ENCODE measurements around the gene ANKRD16. TPM values are rescaled to one million over a fixed set of nuclear protein-coding genes. Genes with fewer than 3 reads are reported as not detected.
"Not testable (repeated sequence)": the region's sequence is repeated elsewhere in the genome, so short reads cannot be mapped to it uniquely, and the experiment has no call there.

Gene ANKRD16
- total RNA-seq, 2 donors from 2014 or later = 4.1 to 7.6 TPM

DNA sequence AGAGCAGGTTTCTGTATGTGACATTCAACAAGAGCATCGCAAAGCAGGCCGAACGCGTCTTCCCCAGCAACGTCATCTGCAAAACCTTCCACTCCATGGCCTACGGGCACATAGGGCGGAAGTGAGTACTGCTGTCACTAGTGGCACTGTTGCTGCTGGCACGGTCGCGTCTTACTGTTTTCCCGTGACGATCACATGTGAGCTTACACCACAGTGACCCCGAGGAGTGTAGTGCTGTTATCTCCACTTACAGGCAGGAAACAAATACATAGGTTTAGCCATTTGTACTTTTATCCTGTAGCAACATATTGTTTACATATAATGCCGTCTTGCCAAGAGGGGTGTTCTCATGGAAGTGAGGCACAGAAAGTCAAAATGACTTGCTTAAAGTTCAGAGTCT, 25.8 kb upstream of the ANKRD16 start:
- Mint-ChIP-seq H3K27me3 (no peaks in the 10 kb centered on the region), H3K4me3 (no peak overlapping the region), H3K36me3 (peaks cover 31% of the 10 kb centered on the region), H3K27ac (no peak overlapping the region), H3K4me1 (ENCODE audit: low read depth in 2 of 2) (peaks cover 0 to 3% of the 10 kb centered on the region in 2 donors), H3K9me3 (no peaks in the 10 kb centered on the region)
- ATAC-seq (no peak), DNase-seq (ENCODE audit: low spot score) (no peak)

DNA sequence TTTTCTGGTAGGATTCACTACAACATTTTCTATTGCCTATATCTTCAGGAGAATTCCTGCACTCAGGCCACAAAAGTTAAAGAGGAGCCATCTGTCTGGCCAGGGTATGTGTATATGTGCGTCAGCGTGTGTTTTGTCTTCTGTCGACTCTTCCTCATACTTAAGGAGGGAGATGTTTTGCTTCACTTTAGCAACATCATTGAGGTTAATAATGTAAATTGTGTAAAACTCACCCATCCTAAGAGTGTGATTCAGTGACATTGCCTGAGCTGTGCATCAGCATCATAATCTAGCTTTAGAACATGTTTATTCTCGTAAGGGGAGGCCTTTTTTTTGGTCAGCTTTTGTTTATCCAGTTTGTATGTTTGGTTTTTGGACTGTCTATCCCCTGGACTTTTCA, 24.0 kb upstream of the ANKRD16 start:
- H3K36me3 Mint-ChIP-seq = peaks cover 29% of the 10 kb centered on the region
- H3K27ac Mint-ChIP-seq = no peak overlapping the region

DNA sequence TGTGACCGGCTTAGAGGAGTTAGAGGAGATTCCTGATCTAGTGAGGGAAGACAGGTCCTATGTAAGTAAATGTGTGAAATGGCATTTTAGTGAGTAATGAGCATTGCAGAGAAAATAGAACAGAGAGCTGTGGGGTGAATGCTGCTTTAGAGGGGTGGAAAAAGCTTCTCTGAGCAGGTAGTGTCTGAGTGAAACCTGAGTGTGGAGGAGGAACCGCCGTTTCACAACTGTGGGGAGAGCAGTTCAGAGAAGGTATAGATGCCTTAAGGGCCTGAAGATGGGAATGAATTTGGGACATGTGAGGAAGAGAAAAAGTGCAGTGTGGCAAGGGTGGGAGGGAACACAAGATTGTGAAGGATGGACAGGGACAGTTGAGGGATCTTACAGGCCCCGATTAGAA, 22.0 kb upstream of the ANKRD16 start:
- no peak for ATAC-seq
- Mint-ChIP-seq H3K27ac (peak overlapping the region in 1 of 2 donors; percentile 27), H3K4me3 (no peak overlapping the region), H3K9me3 (no peaks in the 10 kb centered on the region), H3K36me3 (peaks cover 24% of the 10 kb centered on the region), H3K27me3 (no peaks in the 10 kb centered on the region), H3K4me1 (ENCODE audit: low read depth in 2 of 2) (peaks cover 0 to 7% of the 10 kb centered on the region in 2 donors)
- no peak for DNase-seq (ENCODE audit: low spot score)

More for the DNA sequence above, 24.0 kb upstream of the ANKRD16 start:
- Mint-ChIP-seq H3K9me3 (no peaks in the 10 kb centered on the region), H3K4me1 (ENCODE audit: low read depth in 2 of 2) (peaks cover 0 to 3% of the 10 kb centered on the region in 2 donors), H3K4me3 (no peak overlapping the region), H3K27me3 (no peaks in the 10 kb centered on the region)
- ATAC-seq (no peak), DNase-seq (ENCODE audit: low spot score) (no peak)

DNA sequence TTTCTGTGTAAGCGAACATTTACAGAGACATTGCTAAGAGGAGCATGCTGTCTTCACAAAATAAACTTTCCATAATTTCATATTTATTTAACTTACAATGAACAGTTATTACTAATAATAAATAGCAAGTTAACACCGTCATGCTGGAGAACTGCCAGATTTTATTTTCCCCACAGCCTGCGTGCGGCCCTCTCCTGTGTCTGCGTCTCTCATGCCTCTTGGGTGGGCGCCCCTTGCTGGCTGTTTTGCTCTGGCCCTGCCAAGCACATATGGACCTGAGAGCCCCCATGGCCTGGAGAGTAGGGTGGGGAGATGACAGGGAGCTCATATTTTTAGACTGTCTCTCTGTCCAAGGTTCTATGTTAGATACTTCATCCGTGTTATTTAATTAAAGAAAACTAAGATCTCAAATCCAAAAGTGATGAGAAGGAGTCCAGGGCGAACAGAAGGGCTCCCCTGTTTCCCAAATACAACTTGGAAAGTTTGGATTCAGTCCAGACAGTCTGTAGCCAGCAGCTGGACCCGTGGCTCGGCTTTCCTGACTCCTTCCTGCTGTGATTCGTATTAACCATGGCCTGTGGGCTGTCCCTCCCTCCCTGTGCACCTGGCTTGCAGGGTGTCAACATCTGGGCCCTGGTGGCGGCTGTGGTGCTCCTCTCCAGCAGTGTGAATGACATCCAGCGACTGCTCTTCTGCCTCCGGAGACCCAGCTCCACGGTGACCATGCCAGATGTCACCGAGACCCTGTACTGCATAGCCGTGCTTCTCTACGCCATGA, 20.8 kb upstream of the ANKRD16 start:
- Mint-ChIP-seq H3K4me3 (no peak overlapping the region), H3K9me3 (no peaks in the 10 kb centered on the region), H3K27ac (no peak overlapping the region), H3K4me1 (ENCODE audit: low read depth in 2 of 2) (peaks cover 0 to 8% of the 10 kb centered on the region in 2 donors), H3K27me3 (no peaks in the 10 kb centered on the region), H3K36me3 (peaks cover 14% of the 10 kb centered on the region)
- ATAC-seq (no peak), DNase-seq (ENCODE audit: low spot score) (no peak)

DNA sequence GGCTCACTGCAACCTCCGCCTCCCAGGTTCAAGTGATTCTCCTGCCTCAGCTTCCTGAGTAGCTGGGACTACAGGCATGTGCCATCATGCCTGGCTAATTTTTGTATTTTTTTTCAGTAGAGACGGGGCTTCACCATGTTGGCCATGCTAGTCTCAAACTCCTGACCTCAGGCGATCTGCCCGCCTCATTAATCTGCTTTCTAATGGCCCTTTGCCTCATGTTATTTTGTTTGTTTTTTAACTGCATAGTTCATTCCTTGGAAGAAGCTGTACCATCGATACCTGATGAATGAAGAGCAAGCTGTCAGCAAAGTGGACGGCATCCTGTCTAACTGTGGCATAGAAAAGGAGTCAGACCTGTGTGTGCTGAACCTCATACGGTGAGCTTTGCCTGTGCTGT, 19.0 kb upstream of the ANKRD16 start:
- DNase-seq (ENCODE audit: low spot score); H3K27me3 Mint-ChIP-seq; H3K4me3 Mint-ChIP-seq; ATAC-seq; H3K36me3 Mint-ChIP-seq; H3K27ac Mint-ChIP-seq; H3K9me3 Mint-ChIP-seq: not testable (repeated sequence)
- peaks cover 9 to 12% of the 10 kb centered on the region in 2 donors for H3K4me1 Mint-ChIP-seq (ENCODE audit: low read depth in 2 of 2)

DNA sequence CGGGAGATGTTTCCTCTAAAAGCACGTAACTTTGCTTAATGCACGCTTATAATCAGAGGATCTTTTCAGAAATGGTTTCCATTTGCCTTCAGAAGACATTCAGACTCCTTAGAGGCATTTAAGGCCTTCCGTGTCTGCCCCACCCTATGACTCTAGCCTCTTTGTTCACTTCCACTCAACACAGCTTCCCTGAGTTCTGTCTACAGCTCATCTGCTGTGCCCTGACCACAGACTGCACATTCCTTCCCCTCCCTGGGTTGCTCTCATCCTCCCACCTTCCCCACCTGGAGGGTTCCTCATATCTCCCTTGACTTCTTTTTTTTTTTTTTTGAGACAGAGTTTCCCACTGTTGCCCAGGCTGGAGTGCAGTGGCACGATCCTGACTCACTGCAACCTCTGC, 17.0 kb upstream of the ANKRD16 start:
- no peaks in the 10 kb centered on the region for H3K27me3 Mint-ChIP-seq
- H3K4me1 Mint-ChIP-seq (ENCODE audit: low read depth in 2 of 2) = peaks cover 11% of the 10 kb centered on the region in 2 donors
- no peak overlapping the region for H3K27ac Mint-ChIP-seq
- H3K9me3 Mint-ChIP-seq = no peaks in the 10 kb centered on the region
- no peak overlapping the region for H3K4me3 Mint-ChIP-seq
- DNase-seq (ENCODE audit: low spot score) (no peak), ATAC-seq (no peak)
- no peaks in the 10 kb centered on the region for H3K36me3 Mint-ChIP-seq

DNA sequence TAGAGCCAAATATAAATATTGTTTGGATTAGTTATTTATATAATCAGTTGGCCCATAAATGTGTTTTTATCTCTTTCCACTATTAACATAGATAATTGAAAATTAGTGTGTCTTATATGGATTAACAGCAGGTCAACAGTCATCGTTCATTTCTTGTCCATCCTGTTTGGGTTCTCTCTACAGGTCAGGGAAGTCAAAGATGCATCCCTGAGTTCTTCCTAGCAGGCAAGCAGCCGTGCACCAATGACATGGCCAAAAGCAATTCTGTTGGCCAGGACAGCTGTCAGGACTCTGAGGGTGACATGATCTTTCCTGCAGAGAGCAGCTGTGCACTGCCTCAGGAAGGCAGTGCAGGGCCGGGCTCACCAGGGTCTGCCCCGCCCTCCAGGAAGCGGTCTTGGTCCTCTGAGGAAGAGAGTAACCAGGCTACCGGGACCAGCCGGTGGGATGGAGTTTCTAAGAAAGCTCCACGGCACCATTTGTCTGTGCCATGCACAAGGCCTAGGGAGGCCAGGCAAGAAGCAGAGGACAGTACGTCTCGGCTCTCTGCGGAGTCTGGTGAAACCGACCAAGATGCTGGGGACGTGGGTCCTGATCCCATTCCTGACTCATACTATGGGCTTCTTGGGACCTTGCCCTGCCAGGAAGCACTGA, 16.3 kb upstream of the ANKRD16 start:
- no peak overlapping the region for H3K4me3 Mint-ChIP-seq
- no peaks in the 10 kb centered on the region for H3K9me3 Mint-ChIP-seq
- H3K4me1 Mint-ChIP-seq (ENCODE audit: low read depth in 2 of 2) = peaks cover 8 to 11% of the 10 kb centered on the region in 2 donors
- no peak overlapping the region for H3K27ac Mint-ChIP-seq
- ATAC-seq = no peak
- no peaks in the 10 kb centered on the region for H3K27me3 Mint-ChIP-seq
- DNase-seq (ENCODE audit: low spot score) = no peak
- no peaks in the 10 kb centered on the region for H3K36me3 Mint-ChIP-seq

DNA sequence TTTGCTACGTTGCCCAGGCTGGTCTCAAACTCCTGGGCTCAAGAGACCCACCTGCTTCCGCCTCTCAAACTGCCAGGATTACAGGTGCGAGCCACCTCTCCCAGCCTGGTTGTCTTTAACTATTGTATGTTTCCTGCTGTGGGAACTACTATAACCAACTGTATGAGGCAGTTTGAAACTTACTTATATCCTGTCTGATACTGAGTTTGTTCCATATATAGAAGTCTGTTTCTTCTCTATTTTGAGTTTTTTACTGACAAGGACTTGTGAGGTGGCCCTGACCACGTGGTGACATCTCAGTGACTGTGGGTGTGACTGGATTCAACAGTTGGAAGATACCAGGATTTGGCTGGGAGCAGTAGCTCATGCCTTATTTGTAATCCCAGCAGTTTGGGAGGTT, 14.5 kb upstream of the ANKRD16 start:
- H3K36me3 Mint-ChIP-seq = no peaks in the 10 kb centered on the region
- no peaks in the 10 kb centered on the region for H3K27me3 Mint-ChIP-seq
- no peaks in the 10 kb centered on the region for H3K9me3 Mint-ChIP-seq
- ATAC-seq = peak in 1 of 2 donors; percentile 84
- no peak for DNase-seq (ENCODE audit: low spot score)
- peak overlapping the region; percentile 49 for H3K4me3 Mint-ChIP-seq
- peaks cover 9 to 11% of the 10 kb centered on the region in 2 donors for H3K4me1 Mint-ChIP-seq (ENCODE audit: low read depth in 2 of 2)
- H3K27ac Mint-ChIP-seq = peak overlapping the region in 1 of 2 donors; percentile 72

DNA sequence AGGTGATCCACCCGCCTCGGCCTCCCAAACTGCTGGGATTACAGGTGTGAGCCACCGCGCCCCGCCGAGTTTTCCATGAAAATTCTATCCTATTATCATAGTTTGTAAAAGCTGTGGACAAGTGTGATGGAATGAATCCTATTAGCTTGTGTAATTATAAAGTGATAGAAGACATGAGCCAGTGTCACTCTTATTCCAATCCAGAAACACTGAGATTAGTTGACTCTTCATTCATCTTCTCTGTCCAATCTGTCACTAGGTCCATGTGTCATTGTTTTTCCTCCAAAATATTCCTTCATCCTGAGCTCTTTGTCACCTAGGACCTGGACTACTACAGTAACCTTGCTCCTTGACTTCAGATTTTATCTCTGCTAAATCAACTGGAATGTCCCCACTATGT, 13.9 kb upstream of the ANKRD16 start:
- H3K36me3 Mint-ChIP-seq = no peaks in the 10 kb centered on the region
- H3K27me3 Mint-ChIP-seq = no peaks in the 10 kb centered on the region
- ATAC-seq (no peak), DNase-seq (ENCODE audit: low spot score) (no peak)
- no peak overlapping the region for H3K4me3 Mint-ChIP-seq
- H3K27ac Mint-ChIP-seq = peak overlapping the region in 1 of 2 donors; percentile 72
- peaks cover 11% of the 10 kb centered on the region in 2 donors for H3K4me1 Mint-ChIP-seq (ENCODE audit: low read depth in 2 of 2)
- no peaks in the 10 kb centered on the region for H3K9me3 Mint-ChIP-seq

DNA sequence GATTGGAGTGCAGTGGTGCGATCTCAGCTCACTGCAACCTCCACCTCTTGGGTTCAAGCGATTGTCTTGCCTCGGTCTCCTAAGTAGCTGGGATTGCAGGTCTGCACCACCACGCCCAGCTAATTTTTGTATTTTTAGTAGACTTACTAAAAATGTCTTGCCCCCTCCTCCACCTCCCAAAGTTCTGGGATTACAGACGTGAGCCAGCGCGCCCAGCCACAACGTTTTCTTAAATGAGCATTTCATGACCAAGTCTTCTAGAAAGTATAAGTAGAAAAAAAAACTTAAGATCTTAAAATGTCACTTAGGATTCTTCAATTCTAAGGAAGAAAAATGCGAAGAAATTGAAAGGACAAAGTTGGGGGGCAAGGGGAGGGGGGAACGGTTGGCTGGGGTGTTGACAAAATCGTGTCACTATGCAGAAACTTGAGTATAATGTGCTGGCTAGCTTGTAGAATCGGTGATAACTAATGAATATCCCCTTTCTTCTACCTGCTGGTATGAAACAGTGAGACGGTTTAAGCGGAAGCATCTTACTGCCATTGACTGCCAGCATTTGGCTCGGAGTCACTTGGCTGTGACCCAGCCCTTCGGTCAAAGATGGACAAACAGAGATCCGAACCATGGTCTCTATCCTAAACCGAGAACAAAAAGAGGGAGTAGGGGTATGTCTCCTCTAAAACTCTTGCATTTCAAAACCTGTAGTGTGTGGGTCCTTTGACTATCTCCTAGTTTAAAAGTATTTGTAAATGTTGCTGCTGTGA, 13.0 kb upstream of the ANKRD16 start:
- H3K27me3 Mint-ChIP-seq = no peaks in the 10 kb centered on the region
- H3K36me3 Mint-ChIP-seq = peaks cover 6% of the 10 kb centered on the region
- peaks cover 3% of the 10 kb centered on the region for H3K9me3 Mint-ChIP-seq
- H3K4me1 Mint-ChIP-seq (ENCODE audit: low read depth in 2 of 2) = peaks cover 10 to 12% of the 10 kb centered on the region in 2 donors
- no peak for DNase-seq (ENCODE audit: low spot score)
- no peak overlapping the region for H3K4me3 Mint-ChIP-seq
- H3K27ac Mint-ChIP-seq = no peak overlapping the region
- ATAC-seq = no peak

DNA sequence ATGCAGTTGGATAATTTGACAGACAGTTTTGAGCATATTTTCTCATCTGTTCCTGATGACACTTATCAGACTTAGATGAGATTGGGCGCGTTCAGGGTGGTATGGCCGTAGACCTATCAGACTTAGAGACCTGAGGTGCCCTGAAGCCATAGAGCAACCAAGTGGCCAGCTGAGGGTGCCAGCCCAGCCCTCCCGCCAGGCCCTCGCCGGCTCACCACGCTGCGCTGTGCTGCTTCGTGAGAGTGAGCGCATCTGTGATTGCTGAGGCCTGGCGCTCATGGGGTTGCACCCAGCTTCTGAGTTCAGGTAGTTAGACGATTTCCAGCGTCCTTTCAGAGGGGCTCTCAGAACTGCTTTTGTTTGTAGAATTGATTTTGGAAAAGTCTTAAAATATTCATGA, 10.6 kb upstream of the ANKRD16 start:
- Mint-ChIP-seq H3K36me3 (peaks cover 17% of the 10 kb centered on the region), H3K4me1 (ENCODE audit: low read depth in 2 of 2) (peaks cover 25 to 36% of the 10 kb centered on the region in 2 donors), H3K4me3 (no peak overlapping the region), H3K27me3 (no peaks in the 10 kb centered on the region), H3K27ac (no peak overlapping the region), H3K9me3 (peaks cover 3% of the 10 kb centered on the region)
- ATAC-seq (no peak), DNase-seq (ENCODE audit: low spot score) (no peak)

DNA sequence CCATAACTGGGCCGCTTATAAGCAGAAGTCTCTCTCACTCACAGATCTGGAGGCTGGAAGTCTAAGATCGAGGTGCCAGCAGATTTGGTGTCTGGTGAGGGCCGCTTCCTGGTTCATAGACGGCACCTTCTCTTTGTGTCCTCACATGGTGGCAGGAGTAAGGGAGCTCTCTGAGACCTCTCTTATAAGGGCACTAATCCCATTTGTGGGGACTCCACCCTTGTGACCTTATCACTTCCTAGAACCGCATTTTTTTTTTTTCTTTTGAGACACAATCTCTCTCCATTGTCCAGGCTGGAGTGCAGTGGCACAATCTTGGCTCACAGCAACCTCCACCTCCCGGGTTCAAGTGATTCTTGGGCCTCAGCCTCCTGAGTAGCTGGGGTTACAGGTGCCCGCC, 8.5 kb upstream of the ANKRD16 start:
- H3K36me3 Mint-ChIP-seq = peaks cover 23% of the 10 kb centered on the region
- no peak overlapping the region for H3K27ac Mint-ChIP-seq
- DNase-seq (ENCODE audit: low spot score) (no peak), ATAC-seq (no peak)
- no peaks in the 10 kb centered on the region for H3K27me3 Mint-ChIP-seq
- no peak overlapping the region for H3K4me3 Mint-ChIP-seq
- peaks cover 3% of the 10 kb centered on the region for H3K9me3 Mint-ChIP-seq
- H3K4me1 Mint-ChIP-seq (ENCODE audit: low read depth in 2 of 2) = peaks cover 26 to 33% of the 10 kb centered on the region in 2 donors

DNA sequence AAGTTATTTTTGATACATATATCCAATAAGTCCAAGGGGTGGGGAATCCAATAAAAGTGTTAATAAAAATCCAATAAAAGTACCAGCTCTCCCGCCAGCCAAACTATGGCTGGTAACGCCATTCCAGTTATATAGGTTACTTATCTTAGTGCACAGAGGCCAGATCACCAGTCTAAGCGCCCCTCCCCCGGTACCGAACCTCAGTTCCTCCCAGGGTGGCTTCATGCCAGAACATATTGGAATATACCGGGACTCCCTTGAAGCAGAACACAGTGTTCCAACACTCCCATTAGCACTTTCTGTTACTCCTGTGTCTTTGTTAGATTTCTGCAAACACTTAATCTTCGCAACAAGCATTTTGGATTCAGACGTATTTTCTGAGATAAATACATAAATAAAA, 7.8 kb upstream of the ANKRD16 start:
- Mint-ChIP-seq H3K27ac (no peak overlapping the region), H3K36me3 (peaks cover 23% of the 10 kb centered on the region), H3K9me3 (peaks cover 3% of the 10 kb centered on the region), H3K4me1 (ENCODE audit: low read depth in 2 of 2) (peaks cover 29 to 37% of the 10 kb centered on the region in 2 donors), H3K27me3 (no peaks in the 10 kb centered on the region), H3K4me3 (no peak overlapping the region)
- ATAC-seq (no peak), DNase-seq (ENCODE audit: low spot score) (no peak)

DNA sequence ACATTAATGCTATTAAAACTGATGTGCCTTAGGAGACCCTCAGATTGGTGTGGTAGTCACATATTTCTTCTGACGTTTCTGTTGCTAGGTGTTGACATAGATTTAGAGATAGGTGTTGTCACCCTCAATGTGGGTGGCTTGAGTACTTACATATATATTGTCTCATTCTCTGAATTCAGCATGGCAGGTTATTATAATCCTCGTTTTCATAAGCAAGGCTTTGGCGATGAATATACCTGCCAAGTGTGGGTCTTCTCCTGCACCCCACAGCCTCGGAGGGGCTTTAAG, 7.3 kb upstream of the ANKRD16 start:
- H3K27me3 Mint-ChIP-seq = no peaks in the 10 kb centered on the region
- no peak for ATAC-seq
- H3K36me3 Mint-ChIP-seq = peaks cover 27% of the 10 kb centered on the region
- H3K9me3 Mint-ChIP-seq = peaks cover 3% of the 10 kb centered on the region
- no peak overlapping the region for H3K27ac Mint-ChIP-seq
- DNase-seq (ENCODE audit: low spot score) = no peak
- no peak overlapping the region for H3K4me3 Mint-ChIP-seq
- H3K4me1 Mint-ChIP-seq (ENCODE audit: low read depth in 2 of 2) = peaks cover 34 to 42% of the 10 kb centered on the region in 2 donors

All from natural killer cell treated with Interleukin-12 subunit alpha and Interleukin-12 subunit beta and Interleukin-15 and Interleukin-18, amount 100 ng/mL, for 72 hours (primary cell).